GM06990 (cell line): ENCODE data around the gene MYO9A.

Experiments
- DNase-seq: peaks from one replicate; pipeline ENCODE4 v3.0.0-alpha.2; 2011; ENCODE audit not compliant: insufficient read length; ENCODE audit errors: extremely low read depth
- H3K27me3 ChIP-seq: replicated peaks from 2 replicates; pipeline ENCODE4 v1.6.0; 2011; ENCODE audit warnings: low read length; ENCODE audit not compliant: control insufficient read depth, insufficient read depth
- H3K36me3 ChIP-seq: 2 replicates; pipeline ENCODE4 v1.5.1; 2011; ENCODE audit warnings: low read length; ENCODE audit not compliant: control insufficient read depth, insufficient read depth
- H3K4me3 ChIP-seq: replicated peaks from 2 replicates; pipeline ENCODE4 v1.5.1; 2011; ENCODE audit warnings: low read depth, mild to moderate bottlenecking, control low read depth, low read length
- TF ChIP-seq, protein P1 (sequence below): IDR thresholded peaks from 2 replicates; pipeline ENCODE4 v1.5.1; 2011; ENCODE audit warnings: low read length, control low read depth, mild to moderate bottlenecking, inconsistent platforms; ENCODE audit not compliant: insufficient read depth, poor library complexity, severe bottlenecking

MYO9A gene

DNA sequence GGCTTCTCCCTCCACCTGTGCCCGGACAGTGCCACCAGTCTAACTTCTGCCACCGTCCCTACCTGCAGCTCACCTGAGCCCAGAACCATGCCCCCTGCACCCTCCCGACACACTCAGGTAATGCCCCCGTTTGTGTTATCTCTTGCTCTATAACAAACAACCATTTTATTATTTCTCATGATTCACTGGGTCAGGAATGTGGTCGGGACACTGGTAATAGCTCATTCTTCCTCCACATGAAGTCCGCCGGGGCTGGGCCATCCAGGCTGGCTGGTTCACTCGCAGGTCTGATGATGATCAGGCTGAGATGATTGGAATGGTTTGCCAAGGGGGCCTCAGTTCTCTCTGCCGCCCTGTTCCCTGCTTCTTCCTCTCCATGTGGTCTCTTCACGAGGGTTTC, 327.9 kb downstream of the MYO9A start:
- DNase-seq = no peak
- Histone ChIP-seq H3K4me3 (no peak overlapping the region), H3K27me3 (peaks cover 1% of the 10 kb centered on the region), H3K36me3 (no peaks in the 10 kb centered on the region)
- TF ChIP-seq, protein P1, sequence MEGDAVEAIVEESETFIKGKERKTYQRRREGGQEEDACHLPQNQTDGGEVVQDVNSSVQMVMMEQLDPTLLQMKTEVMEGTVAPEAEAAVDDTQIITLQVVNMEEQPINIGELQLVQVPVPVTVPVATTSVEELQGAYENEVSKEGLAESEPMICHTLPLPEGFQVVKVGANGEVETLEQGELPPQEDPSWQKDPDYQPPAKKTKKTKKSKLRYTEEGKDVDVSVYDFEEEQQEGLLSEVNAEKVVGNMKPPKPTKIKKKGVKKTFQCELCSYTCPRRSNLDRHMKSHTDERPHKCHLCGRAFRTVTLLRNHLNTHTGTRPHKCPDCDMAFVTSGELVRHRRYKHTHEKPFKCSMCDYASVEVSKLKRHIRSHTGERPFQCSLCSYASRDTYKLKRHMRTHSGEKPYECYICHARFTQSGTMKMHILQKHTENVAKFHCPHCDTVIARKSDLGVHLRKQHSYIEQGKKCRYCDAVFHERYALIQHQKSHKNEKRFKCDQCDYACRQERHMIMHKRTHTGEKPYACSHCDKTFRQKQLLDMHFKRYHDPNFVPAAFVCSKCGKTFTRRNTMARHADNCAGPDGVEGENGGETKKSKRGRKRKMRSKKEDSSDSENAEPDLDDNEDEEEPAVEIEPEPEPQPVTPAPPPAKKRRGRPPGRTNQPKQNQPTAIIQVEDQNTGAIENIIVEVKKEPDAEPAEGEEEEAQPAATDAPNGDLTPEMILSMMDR = no peak

DNA sequence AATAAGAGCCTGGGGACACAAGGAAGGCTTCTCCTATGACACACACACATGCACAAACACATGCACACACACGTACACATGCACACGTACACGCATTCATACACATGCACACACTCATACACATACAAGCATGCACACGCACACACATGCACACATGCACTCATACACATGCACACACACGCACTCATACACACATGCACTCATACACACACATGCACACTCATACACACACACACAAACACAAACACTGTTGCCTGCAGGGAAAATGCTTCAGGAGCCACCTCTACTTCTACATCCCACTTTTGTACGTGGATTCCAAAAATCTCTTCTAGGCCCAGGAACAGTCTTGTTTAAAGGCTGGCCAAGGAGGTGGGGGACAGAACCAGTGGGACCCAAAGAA, 328.3 kb downstream of the MYO9A start:
- no peak overlapping the region for H3K4me3 ChIP-seq
- DNase-seq = no peak
- TF ChIP-seq, protein P1 = no peak
- H3K27me3 ChIP-seq = peaks cover 1% of the 10 kb centered on the region
- H3K36me3 ChIP-seq = no peaks in the 10 kb centered on the region

DNA sequence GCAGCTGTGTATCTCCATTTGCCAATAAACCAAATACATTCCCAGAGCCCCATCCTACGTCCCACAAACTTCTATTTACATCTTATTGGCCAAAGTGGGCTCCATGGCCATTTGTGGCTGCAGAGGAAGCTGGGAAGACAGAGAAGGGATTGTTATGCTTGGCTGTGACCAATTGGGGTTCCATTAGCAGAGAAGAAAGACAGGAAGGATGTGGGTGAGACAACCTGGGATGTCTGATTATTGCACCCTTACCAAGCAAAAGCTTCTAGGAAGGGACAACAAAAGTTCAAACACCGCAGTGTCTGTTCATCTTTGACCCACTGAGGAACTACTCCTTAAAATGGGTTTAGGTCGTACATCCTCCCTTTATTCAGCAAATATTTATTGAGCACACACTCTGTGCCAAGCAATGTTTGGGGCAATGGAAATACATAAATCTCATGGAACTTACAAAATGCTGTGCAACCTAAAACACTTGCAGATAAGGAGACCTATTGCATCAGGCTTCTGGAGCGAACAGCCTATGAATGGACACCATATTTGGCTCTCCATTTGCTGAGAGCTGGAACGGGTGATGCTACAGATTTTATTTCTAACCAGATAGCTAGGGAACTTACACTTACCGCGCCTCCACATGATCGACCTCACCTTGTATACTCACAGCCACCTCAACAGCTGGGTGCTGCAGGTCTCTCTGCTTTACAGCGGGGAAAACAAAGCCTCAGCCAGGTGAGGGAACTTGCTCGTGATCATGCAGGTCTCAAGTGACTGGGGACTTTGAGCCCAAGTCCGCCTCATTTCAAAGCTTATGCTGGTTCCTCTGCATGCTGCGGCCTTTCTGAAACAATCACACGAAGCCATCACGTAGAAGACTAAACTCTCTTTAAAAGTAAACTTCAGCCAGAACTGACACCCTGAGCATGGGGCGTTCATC, 329.0 kb downstream of the MYO9A start:
- Histone ChIP-seq H3K27me3 (peaks cover 1% of the 10 kb centered on the region), H3K4me3 (no peak overlapping the region), H3K36me3 (no peaks in the 10 kb centered on the region)
- DNase-seq = no peak
- TF ChIP-seq, protein P1 = no peak

DNA sequence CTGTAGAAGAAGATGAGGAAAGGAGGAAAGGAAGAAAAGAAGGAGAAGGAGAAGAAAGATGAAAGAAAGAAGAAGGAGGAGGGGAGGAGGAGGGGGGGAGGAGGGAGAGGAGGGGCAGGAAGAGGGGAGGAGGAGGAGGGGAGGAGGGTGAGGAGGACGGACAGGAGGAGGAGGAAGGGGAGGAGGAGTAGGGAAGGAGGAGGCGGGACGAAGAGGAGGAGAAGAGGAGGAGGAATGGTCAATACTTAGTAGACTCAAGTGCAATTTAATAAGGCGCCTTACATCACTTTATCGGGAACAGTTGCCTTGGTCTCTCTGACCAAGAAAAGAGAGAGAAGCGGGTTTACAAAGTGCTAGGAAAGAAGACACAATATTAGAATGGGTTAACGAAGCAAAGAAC, 331.3 kb downstream of the MYO9A start:
- no peak for DNase-seq
- TF ChIP-seq, protein P1 = no peak
- H3K27me3 ChIP-seq = no peaks in the 10 kb centered on the region
- no peak overlapping the region for H3K4me3 ChIP-seq
- H3K36me3 ChIP-seq = no peaks in the 10 kb centered on the region

DNA sequence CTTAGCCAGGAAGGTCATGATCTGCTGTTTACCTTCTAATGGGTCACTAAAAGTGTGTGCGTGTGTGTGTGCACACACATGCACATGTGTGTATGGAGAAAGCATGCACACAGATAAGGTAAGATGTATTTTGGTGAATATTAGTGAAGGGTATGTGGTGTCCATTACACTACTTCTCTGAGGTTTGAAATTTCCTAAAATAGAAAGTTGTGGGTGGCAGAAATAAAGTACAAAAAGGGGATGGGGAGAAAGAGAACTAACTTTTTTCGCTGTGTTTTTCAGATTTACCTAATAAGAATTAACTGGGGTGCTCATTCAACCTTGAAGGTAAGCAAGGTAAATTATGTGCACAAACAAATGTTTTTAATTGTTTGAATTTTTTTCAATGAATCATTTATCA, 332.0 kb downstream of the MYO9A start:
- Histone ChIP-seq H3K27me3 (no peaks in the 10 kb centered on the region), H3K4me3 (no peak overlapping the region), H3K36me3 (no peaks in the 10 kb centered on the region)
- TF ChIP-seq, protein P1 = no peak
- no peak for DNase-seq
